Measurements from ENCODE around the gene ITGB3.

GRCh38 chr17:47265983-47266541, 12.4 kb downstream of the ITGB3 start:
- TF ChIP-seq POLR2A (IDR thresholded peaks at IDR 0.05; ENCODE audit: low read depth, low read length) (no peak), POLR2AphosphoS5 (IDR thresholded peaks at IDR 0.05; ENCODE audit: low read depth, low read length) (no peak), SPI1 (IDR thresholded peaks at IDR 0.05; ENCODE audit: low read depth, low read length) (no peak), TAF1 (IDR thresholded peaks at IDR 0.05; ENCODE audit: low read depth, low read length) (no peak), POU2F2 (IDR thresholded peaks at IDR 0.05; ENCODE audit: low read depth, low read length) (no peak), PAX5 (IDR thresholded peaks at IDR 0.05; ENCODE audit: insufficient read depth, low read length, severe bottlenecking) (no peak)

Data from GM12891 (cell line).